Gastroesophageal sphincter (tissue), 4 donors: ENCODE results near the gene SSMEM1. TPM values are rescaled to one million over a fixed set of nuclear protein-coding genes. Genes with fewer than 3 reads are reported as not detected.
"Not testable (repeated sequence)": the region's sequence is repeated elsewhere in the genome, so short reads cannot be mapped to it uniquely, and the experiment has no call there.

ENCODE experiments used
- ATAC-seq: fragments of 150-250 bp; one replicate; pipeline ENCODE4 v1.9.1; 2016; ENCODE audit warnings: mild to moderate bottlenecking, moderate library complexity
- H3K27ac ChIP-seq, 4 donors: fragments of 200-600 bp; sonication (generic) in 3 of 4; 1 replicate in 3 of 4; 2 replicates in 1 of 4; pipeline ENCODE4 v1.5.1; 2016 to 2019
- H3K27me3 ChIP-seq: fragments of 200-600 bp; sonication (generic); one replicate; pipeline ENCODE4 v1.5.1; 2019
- H3K36me3 ChIP-seq, 2 donors: fragments of 200-600 bp; sonication (generic); one replicate each; pipeline ENCODE4 v1.5.1; 2019; ENCODE audit warnings: control low read depth in 1 of 2
- H3K4me1 ChIP-seq, 3 donors: fragments of 200-600 bp; sonication (generic); 1 replicate in 2 of 3; 2 replicates in 1 of 3; pipeline ENCODE4 v1.5.1; 2016 to 2019; ENCODE audit warnings: control low read depth in 2 of 3
- H3K4me3 ChIP-seq, 2 donors: fragments of 200-600 bp; sonication (generic); one replicate each; pipeline ENCODE4 v1.5.1; 2019; ENCODE audit warnings: mild to moderate bottlenecking in 1 of 2, moderate library complexity in 1 of 2
- H3K9me3 ChIP-seq, 3 donors: fragments of 200-600 bp; sonication (generic); one replicate each; pipeline ENCODE4 v1.5.1; 2017 to 2019; ENCODE audit warnings: control low read depth in 2 of 3
- EP300 ChIP-seq: sonication (generic); formaldehyde crosslinking; IDR thresholded peaks from one replicate; pipeline ENCODE4 v1.6.1; 2017; ENCODE audit warnings: antibody characterized with exemption, mild to moderate bottlenecking
- POLR2A ChIP-seq, 2 donors: fragments of 450-650 bp; IDR thresholded peaks; one replicate each; pipeline ENCODE4 v1.6.1; 2017; ENCODE audit warnings: antibody characterized with exemption in 2 of 2, mild to moderate bottlenecking in 2 of 2, moderate library complexity in 1 of 2
- POLR2AphosphoS5 ChIP-seq: sonication (generic); formaldehyde crosslinking; IDR thresholded peaks from one replicate; pipeline ENCODE4 v1.6.1; 2017; ENCODE audit warnings: antibody characterized with exemption
- WGBS, 2 donors: methylation state at CpG; one replicate each; pipeline ENCODE4 v1.1.5; 2018; ENCODE audit warnings: low coverage in 1 of 2; 5-methylcytosine and 5-hydroxymethylcytosine counted together
- total RNA-seq, 4 donors: library from RNA; depleted of rRNA; stranded (reverse); fragments of >200 nt; gene quantifications; one replicate each; pipeline ENCODE4 v1.1.0, GENCODE V29; 2016
- TF ChIP-seq, protein P1 (sequence below), 4 experiments: fragments of 200-600 bp in 2 of 4; fragments of 450-650 bp in 2 of 4; sonication (generic) in 1 of 4; IDR thresholded peaks; one replicate each; pipeline ENCODE4 v1.5.1; 2017 to 2019; ENCODE audit warnings: antibody characterized with exemption in 4 of 4, mild to moderate bottlenecking in 2 of 4, moderate library complexity in 2 of 4

SSMEM1 gene
- total RNA-seq, 4 donors from 2014 or later: not detected

DNA sequence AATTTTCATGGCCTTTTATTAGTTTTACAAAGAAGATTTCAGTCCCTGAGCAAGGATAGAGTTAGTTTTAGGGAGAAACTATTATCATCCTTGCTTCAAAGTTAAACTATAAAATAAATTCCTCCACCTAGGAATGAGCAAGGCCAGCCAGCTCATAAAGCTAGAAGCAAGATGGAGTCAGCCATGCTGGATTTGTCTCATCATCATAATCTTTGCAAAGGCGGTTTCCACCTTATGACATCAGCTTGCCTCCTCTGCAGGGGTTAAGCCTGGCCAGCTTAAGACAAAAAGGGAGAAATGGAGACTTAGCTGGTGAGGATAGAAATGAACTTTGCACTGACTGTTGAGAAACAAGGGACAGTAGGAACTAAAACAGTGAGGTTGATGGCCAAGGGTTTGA is 18.7 kb downstream of the SSMEM1 start:
- WGBS, 2 donors: 91 to 100% methylated on average over 1 of the region's 1 CpG
- TF ChIP-seq, protein P1, sequence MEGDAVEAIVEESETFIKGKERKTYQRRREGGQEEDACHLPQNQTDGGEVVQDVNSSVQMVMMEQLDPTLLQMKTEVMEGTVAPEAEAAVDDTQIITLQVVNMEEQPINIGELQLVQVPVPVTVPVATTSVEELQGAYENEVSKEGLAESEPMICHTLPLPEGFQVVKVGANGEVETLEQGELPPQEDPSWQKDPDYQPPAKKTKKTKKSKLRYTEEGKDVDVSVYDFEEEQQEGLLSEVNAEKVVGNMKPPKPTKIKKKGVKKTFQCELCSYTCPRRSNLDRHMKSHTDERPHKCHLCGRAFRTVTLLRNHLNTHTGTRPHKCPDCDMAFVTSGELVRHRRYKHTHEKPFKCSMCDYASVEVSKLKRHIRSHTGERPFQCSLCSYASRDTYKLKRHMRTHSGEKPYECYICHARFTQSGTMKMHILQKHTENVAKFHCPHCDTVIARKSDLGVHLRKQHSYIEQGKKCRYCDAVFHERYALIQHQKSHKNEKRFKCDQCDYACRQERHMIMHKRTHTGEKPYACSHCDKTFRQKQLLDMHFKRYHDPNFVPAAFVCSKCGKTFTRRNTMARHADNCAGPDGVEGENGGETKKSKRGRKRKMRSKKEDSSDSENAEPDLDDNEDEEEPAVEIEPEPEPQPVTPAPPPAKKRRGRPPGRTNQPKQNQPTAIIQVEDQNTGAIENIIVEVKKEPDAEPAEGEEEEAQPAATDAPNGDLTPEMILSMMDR (IDR thresholded peaks at IDR 0.05): no peak
- TF ChIP-seq POLR2AphosphoS5 (no peak), POLR2A (IDR thresholded peaks at IDR 0.05) (no peak), EP300 (no peak)

DNA sequence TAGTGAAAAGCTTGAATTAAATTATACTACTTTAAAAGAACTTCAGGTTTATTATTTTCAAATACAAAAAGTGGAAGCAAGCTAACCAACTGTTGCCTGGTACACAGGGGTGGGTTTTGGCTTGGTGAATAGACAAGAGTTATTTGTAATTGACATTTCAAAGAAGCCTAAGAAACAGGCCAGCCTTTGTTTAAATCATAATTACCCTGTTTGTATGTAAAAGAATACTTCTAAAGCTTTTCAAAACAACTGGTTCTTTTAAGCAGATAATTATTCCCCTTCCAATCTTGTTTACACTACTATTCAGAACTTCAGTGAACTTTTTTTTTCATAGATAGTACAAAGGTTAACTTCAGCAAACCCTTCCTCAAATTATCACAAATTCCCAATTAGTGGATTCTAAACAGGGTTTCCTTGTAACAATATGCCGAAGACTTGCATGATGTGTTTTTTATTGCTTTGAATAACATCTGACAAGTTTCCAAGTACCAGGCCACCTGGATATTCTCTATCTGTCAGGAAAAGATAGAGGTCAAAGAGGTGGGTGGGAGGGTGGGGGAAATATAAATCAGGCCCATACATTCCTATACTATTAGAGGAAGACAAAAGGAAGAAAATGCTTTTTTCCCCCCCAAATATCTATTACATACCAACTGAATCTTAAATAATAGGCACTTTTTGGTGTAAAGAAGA is 20.4 kb downstream of the SSMEM1 start:
- no peaks in the 10 kb centered on the region for H3K9me3 ChIP-seq
- no peak overlapping the region for H3K4me3 ChIP-seq
- H3K27ac ChIP-seq: peak overlapping the region in 1 of 4 donors; percentile 22
- ATAC-seq: no peak
- 17 to 54% methylated on average over 1 of the region's 1 CpG for WGBS, 2 donors
- peaks cover 0 to 28% (median 0%) of the 10 kb centered on the region in 3 donors for H3K4me1 ChIP-seq
- no peaks in the 10 kb centered on the region for H3K36me3 ChIP-seq
- H3K27me3 ChIP-seq: no peaks in the 10 kb centered on the region
- TF ChIP-seq, protein P1 (IDR thresholded peaks at IDR 0.05): no peak
- TF ChIP-seq EP300: no peak
- TF ChIP-seq POLR2A (IDR thresholded peaks at IDR 0.05): no peak
- no peak for TF ChIP-seq POLR2AphosphoS5

More for the DNA sequence above, 18.7 kb downstream of the SSMEM1 start:
- no peak overlapping the region for H3K4me3 ChIP-seq
- peaks cover 0 to 17% (median 0%) of the 10 kb centered on the region in 3 donors for H3K4me1 ChIP-seq
- ATAC-seq: no peak
- H3K9me3 ChIP-seq: no peaks in the 10 kb centered on the region
- H3K27me3 ChIP-seq: no peaks in the 10 kb centered on the region
- no peaks in the 10 kb centered on the region for H3K36me3 ChIP-seq
- H3K27ac ChIP-seq: no peak overlapping the region

DNA sequence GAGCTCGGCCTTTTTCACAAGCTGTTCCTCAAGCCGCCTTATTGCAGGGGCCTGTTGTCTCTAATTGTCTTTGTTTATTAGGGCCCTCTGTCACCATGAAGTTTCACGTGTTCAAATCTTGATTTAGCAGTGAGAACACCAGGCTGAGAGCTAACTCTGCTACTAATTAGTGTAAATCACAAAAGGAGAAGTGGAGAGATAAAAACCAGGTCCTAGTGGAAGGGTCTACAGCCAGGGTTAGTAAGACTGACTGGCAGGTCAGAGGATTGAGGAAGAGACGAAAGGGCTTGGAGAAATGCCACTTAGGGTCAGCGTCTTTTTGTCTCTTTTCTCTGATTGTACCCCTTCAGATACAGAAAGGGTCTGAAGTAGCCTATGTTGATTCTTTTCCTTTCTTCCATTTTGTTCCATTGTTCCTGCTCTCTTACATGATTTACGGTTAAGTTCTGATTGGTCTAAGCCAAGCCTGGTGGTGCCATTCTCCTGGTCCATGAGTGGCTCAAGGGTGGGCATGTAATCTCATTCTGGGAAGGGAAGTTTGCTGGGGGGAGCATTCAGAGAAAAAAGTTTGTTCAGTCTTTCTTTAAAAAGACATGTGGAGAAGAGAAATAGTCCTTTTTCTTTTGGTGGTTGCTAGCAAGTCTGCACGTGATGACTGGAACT is 21.3 kb downstream of the SSMEM1 start:
- TF ChIP-seq, protein P1 (IDR thresholded peaks at IDR 0.05): no peak
- TF ChIP-seq POLR2AphosphoS5: no peak
- TF ChIP-seq EP300: no peak
- TF ChIP-seq POLR2A (IDR thresholded peaks at IDR 0.05): no peak
- 44 to 59% methylated on average over 5 to 7 of the region's 7 CpGs for WGBS, 2 donors
- Histone ChIP-seq H3K36me3 (no peaks in the 10 kb centered on the region), H3K4me3 (no peak overlapping the region), H3K4me1 (peaks cover 0 to 28% (median 0%) of the 10 kb centered on the region in 3 donors), H3K27ac (peak overlapping the region in 1 of 4 donors; percentile 35), H3K27me3 (no peaks in the 10 kb centered on the region), H3K9me3 (no peaks in the 10 kb centered on the region)
- no peak for ATAC-seq

GRCh38 chr7:130229981-130230380 is 22.3 kb downstream of the SSMEM1 start:
- not testable (repeated sequence) for H3K9me3 ChIP-seq, H3K27ac ChIP-seq, H3K4me3 ChIP-seq, H3K36me3 ChIP-seq, H3K27me3 ChIP-seq, ATAC-seq
- H3K4me1 ChIP-seq: peaks cover 0 to 28% (median 0%) of the 10 kb centered on the region in 3 donors
- WGBS, 2 donors: no CpG with 5 or more reads among the region's 28 CpGs

DNA sequence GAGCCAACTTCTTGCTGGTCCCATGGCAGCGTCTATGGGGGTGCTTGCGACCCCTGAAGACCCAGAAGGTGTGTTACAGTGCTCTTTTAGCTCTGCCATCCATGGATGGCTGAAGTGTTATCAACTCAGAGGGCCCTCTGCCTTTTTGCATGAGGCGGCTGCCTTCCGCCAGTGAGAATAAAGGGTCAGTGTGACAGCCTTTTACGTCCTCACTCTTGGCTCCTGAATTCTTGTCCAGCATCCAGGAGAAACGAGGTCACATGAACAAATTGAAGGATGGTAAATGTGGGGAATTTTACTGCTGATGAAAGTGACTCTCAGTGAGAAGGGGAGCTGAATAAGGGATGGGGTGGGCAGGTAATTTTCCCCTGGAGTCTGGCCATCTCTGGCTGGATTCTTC is 24.1 kb downstream of the SSMEM1 start:
- 13 to 52% methylated on average over 1 to 4 of the region's 6 CpGs for WGBS, 2 donors
- no peak for ATAC-seq
- TF ChIP-seq, protein P1 (IDR thresholded peaks at IDR 0.05): no peak
- TF ChIP-seq POLR2A (IDR thresholded peaks at IDR 0.05) (no peak), POLR2AphosphoS5 (no peak), EP300 (no peak)

More for the DNA sequence above, 24.1 kb downstream of the SSMEM1 start:
- Histone ChIP-seq H3K4me3 (no peak overlapping the region), H3K27ac (no peak overlapping the region), H3K27me3 (no peaks in the 10 kb centered on the region), H3K4me1 (peaks cover 0 to 28% (median 0%) of the 10 kb centered on the region in 3 donors), H3K9me3 (no peaks in the 10 kb centered on the region), H3K36me3 (no peaks in the 10 kb centered on the region)
